Measurements from ENCODE around the gene MEGF6.

The MEGF6 gene

DNA sequence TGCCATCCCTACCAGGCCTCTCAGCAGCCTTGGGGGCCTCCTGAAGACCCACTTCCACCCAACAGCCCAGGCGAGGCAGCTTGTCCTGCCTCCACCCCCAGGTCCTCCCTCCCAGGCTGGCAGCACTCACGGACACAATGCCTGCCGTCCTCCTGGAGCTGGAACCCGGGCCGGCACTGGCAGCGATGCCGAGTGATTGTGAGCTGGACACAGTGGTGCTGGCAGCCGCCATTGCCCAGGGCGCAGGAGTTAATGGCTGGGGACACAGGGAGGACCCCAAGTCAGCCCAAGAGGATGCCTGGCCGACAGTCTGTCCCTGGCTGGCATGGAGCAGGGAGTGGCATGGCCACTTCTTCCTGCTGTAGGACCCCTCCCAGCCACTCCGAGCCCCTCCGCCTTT lies 96.0 kb downstream of the MEGF6 start:
- no peak overlapping the region for H3K27ac ChIP-seq
- TF ChIP-seq ZFX (IDR thresholded peaks at IDR 0.05), result no peak
- TF ChIP-seq, protein P1, sequence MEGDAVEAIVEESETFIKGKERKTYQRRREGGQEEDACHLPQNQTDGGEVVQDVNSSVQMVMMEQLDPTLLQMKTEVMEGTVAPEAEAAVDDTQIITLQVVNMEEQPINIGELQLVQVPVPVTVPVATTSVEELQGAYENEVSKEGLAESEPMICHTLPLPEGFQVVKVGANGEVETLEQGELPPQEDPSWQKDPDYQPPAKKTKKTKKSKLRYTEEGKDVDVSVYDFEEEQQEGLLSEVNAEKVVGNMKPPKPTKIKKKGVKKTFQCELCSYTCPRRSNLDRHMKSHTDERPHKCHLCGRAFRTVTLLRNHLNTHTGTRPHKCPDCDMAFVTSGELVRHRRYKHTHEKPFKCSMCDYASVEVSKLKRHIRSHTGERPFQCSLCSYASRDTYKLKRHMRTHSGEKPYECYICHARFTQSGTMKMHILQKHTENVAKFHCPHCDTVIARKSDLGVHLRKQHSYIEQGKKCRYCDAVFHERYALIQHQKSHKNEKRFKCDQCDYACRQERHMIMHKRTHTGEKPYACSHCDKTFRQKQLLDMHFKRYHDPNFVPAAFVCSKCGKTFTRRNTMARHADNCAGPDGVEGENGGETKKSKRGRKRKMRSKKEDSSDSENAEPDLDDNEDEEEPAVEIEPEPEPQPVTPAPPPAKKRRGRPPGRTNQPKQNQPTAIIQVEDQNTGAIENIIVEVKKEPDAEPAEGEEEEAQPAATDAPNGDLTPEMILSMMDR (conservative IDR thresholded peaks at IDR 0.05), result no peak

DNA sequence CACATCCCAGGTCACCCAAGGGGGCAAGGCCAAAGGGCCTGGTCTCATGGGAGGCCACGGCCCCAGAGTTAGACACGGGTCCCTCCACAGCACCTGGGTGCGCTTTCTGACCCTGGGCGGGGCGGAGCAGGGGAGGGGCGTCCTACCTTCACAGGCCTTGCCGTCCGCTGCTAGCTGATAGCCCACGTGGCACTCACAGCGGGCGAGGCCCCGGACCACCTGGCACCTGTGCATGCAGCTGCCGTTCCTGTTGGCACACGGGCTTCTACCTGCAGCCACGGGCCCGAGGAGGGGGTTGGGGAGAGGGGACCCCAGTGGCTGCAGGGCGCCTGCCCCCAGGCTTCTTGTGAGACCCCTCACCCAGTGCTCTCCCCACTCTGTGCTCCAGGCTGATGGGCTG lies 96.9 kb downstream of the MEGF6 start:
- TF ChIP-seq, protein P1 (conservative IDR thresholded peaks at IDR 0.05), result no peak
- no peak for TF ChIP-seq ZFX (IDR thresholded peaks at IDR 0.05)
- no peak overlapping the region for H3K27ac ChIP-seq

DNA sequence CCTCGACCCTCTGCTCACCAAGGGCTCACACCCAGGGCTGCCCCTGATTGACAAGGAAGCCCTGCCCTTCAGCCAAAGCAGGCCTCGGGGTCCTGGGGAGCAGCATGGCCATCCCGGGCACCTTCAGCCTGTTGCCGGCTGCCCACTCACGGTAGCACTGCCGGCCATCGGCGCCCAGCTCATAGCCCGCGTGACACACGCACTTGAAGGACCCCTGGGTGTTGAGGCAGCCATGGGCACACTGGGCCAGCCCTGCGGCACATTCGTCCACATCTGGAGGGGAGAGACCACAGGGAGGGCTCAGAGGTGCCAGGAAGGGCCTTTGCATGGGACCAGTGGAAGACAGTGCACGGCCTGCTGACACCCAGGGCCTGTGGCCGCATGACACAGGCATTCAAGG lies 99.5 kb downstream of the MEGF6 start:
- TF ChIP-seq, protein P1 (conservative IDR thresholded peaks at IDR 0.05), result no peak
- no peak for TF ChIP-seq ZFX (IDR thresholded peaks at IDR 0.05)
- no peak overlapping the region for H3K27ac ChIP-seq

DNA sequence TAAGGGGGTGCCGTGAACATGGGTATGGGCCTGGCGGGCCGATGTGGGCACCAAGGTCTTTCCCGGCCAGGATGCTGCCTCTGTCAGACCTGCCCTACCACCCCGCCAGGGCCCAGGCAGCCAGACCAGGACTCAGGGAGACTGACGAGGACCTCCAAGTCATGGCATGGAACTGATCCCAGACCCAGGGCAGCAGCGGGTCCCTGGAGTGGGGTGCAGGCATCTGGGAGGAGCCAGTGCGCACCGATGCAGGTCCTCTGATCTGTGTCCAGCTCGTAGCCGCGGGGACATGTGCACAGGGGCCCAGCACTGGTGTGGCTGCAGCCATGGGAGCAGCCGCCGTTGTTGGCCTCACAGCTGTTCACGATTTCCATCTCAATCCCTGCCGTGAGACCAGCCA lies 100.0 kb downstream of the MEGF6 start:
- TF ChIP-seq, protein P1 (conservative IDR thresholded peaks at IDR 0.05), result no peak
- no peak for TF ChIP-seq ZFX (IDR thresholded peaks at IDR 0.05)
- no peak overlapping the region for H3K27ac ChIP-seq

DNA sequence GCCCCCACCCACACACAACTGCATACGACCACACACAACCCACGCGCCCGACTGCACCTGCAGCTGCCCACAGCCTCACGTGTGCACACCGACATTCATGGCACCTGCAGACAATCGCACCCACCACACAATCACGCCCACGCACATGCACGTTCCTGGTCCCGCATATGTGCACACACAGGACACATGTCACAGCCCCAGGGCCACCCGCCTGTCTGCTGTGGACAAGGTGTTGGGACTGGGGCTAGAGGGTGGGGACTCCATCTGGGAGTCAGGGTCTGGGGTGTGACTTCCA lies 100.4 kb downstream of the MEGF6 start:
- no peak overlapping the region for H3K27ac ChIP-seq
- no peak for TF ChIP-seq ZFX (IDR thresholded peaks at IDR 0.05)
- TF ChIP-seq, protein P1 (conservative IDR thresholded peaks at IDR 0.05), result no peak

DNA sequence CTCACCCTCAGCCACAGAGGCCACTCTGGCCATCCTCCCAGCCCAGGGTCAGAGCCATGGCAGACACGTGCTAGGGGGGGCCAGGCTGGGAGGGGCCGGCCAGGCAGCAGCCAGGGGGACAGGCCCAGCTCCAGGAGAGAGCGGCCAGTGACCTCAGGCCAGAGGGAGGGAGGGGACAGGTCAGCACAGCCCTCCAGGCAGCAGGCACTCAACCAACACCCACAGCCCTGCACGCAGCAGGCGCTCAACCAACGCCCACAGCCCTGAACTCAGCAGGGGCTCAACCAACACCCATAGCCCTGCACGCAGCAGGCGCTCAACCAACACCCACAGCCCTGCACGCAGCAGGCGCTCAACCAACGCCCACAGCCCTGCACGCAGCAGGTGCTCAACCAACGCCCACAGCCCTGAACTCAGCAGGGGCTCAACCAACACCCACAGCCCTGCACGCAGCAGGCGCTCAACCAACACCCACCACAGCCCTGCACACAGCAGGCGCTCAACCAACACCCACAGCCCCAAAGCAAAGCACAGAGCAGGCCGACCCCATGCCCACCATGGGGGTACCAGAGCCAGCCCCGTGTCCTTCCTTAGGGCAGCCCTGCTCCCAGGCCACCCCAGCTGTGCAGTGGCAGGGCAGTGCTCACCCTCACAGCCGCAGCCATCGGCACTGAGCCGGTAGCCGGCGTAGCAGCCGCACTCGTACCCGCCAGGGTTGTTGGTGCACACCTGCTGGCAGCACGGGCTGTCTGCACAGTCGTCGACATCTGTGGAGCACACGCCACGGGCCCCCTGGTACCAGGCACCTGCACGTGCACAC lies 101.0 kb downstream of the MEGF6 start:
- no peak for TF ChIP-seq ZFX (IDR thresholded peaks at IDR 0.05)
- TF ChIP-seq, protein P1 (conservative IDR thresholded peaks at IDR 0.05), result no peak
- H3K27ac ChIP-seq, result no peak overlapping the region

DNA sequence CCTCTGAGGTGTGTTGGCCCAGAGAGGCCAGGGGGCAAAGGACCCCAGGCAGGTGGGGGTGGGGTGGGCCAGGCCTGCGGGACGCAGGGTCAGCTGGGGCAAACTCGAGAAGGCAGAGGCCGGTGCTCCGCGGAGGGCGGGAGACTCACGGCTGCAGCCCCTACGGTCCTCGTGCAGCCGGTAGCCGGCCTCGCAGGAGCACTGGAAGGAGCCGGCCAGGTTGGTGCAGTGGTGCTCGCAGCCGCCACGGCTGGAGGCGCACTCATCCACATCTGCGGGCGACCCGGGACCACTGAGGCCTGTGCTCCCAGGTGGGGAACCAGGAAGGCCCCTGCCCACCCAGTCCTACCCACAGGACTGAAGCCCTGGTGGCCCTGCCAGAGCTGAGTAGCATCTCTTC lies 101.6 kb downstream of the MEGF6 start:
- TF ChIP-seq ZFX (IDR thresholded peaks at IDR 0.05), result no peak
- TF ChIP-seq, protein P1 (conservative IDR thresholded peaks at IDR 0.05), result no peak

More for the DNA sequence above, 101.6 kb downstream of the MEGF6 start:
- no peak overlapping the region for H3K27ac ChIP-seq
